GM13976 (cell line): ENCODE measurements around the gene SEMG1.

Experiments
- DNase-seq: peaks from one replicate; pipeline ENCODE4 v3.0.0; 2012; ENCODE audit warnings: low spot score
- CTCF ChIP-seq: IDR thresholded peaks from 2 replicates; pipeline ENCODE4 v1.5.1; 2012; ENCODE audit warnings: borderline replicate concordance, mild to moderate bottlenecking; ENCODE audit not compliant: insufficient read depth; ENCODE audit errors: extremely low read depth, missing control alignments, control extremely low read depth
- in situ Hi-C: fragments of 300-500 bp; cut with MboI; formaldehyde crosslinking; loops from one replicate; pipeline ENCODE4 v1.12.0; 2022; ENCODE audit warnings: low sequenced_read_pairs, mixed read lengths, inconsistent platforms; ENCODE audit not compliant: unreplicated experiment

Gene SEMG1

GRCh38 chr20:45176526-45177267 lies 30.1 kb upstream of the SEMG1 start:
- no peak for TF ChIP-seq CTCF
- in situ Hi-C loops, result no loop called here
- DNase-seq, result no peak

- DNase-seq, result no peak
- no peak for TF ChIP-seq CTCF
- in situ Hi-C loops, result no loop called here
These were observed 27.7 kb upstream of the SEMG1 start for GRCh38 chr20:45179166-45179565.

- no peak for DNase-seq
- in situ Hi-C loops, result no loop called here
- TF ChIP-seq CTCF, result no peak
These were observed 25.2 kb upstream of the SEMG1 start for GRCh38 chr20:45181639-45182038.

- TF ChIP-seq CTCF, result no peak
- no peak for DNase-seq
- in situ Hi-C loops, result no loop called here
These were observed 23.7 kb upstream of the SEMG1 start for GRCh38 chr20:45183084-45183483.

- DNase-seq, result no peak
- in situ Hi-C loops, result no loop called here
- TF ChIP-seq CTCF, result no peak
These were observed 19.1 kb upstream of the SEMG1 start for GRCh38 chr20:45187693-45188092.

- no peak for DNase-seq
- TF ChIP-seq CTCF, result no peak
- in situ Hi-C loops, result no loop called here
These were observed 17.7 kb upstream of the SEMG1 start for GRCh38 chr20:45189067-45189609.
